ENCODE results near the gene FABP1. TPM values are rescaled to one million over a fixed set of nuclear protein-coding genes. Genes with fewer than 3 reads are reported as not detected.

FABP1 gene
- polyA plus RNA-seq, 2 of the 4 experiments (the other 2 are of a cell fraction): not detected

- Histone ChIP-seq H3K27ac (no peak overlapping the region), H3K9me3 (no peaks in the 10 kb centered on the region), H3K4me3 (no peak overlapping the region), H3K4me2 (no peak overlapping the region), H3K4me1 (no peaks in the 10 kb centered on the region)
- ATAC-seq (no peak), FAIRE-seq (no peak), DNase-seq (ENCODE audit: low read depth in 1 of 2, low spot score in 1 of 2) (no peak)
- no peak for TF ChIP-seq CEBPB (IDR thresholded peaks at IDR 0.05)
- TF ChIP-seq RFX5 (IDR thresholded peaks at IDR 0.05): no peak
- TF ChIP-seq MAFK (IDR thresholded peaks at IDR 0.05; ENCODE audit: partially characterized antibody): no peak
- no peak for TF ChIP-seq RNF2 (IDR thresholded peaks at IDR 0.05; ENCODE audit: borderline replicate concordance, low read depth)
- TF ChIP-seq, protein P1, sequence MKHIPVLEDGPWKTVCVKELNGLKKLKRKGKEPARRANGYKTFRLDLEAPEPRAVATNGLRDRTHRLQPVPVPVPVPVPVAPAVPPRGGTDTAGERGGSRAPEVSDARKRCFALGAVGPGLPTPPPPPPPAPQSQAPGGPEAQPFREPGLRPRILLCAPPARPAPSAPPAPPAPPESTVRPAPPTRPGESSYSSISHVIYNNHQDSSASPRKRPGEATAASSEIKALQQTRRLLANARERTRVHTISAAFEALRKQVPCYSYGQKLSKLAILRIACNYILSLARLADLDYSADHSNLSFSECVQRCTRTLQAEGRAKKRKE (CRISPR knock-in tag; IDR thresholded peaks at IDR 0.05; ENCODE audit: low read depth): no peak
- TF ChIP-seq BHLHE40 (IDR thresholded peaks at IDR 0.05; ENCODE audit: low read depth, low read length): no peak
- TF ChIP-seq, protein P2, sequence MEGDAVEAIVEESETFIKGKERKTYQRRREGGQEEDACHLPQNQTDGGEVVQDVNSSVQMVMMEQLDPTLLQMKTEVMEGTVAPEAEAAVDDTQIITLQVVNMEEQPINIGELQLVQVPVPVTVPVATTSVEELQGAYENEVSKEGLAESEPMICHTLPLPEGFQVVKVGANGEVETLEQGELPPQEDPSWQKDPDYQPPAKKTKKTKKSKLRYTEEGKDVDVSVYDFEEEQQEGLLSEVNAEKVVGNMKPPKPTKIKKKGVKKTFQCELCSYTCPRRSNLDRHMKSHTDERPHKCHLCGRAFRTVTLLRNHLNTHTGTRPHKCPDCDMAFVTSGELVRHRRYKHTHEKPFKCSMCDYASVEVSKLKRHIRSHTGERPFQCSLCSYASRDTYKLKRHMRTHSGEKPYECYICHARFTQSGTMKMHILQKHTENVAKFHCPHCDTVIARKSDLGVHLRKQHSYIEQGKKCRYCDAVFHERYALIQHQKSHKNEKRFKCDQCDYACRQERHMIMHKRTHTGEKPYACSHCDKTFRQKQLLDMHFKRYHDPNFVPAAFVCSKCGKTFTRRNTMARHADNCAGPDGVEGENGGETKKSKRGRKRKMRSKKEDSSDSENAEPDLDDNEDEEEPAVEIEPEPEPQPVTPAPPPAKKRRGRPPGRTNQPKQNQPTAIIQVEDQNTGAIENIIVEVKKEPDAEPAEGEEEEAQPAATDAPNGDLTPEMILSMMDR (IDR thresholded peaks at IDR 0.05): no peak
- TF ChIP-seq ZNF302 (CRISPR knock-in tag; IDR thresholded peaks at IDR 0.05): no peak
- TF ChIP-seq CBX8 (IDR thresholded peaks at IDR 0.05): no peak
- TF ChIP-seq HDAC2 (IDR thresholded peaks at IDR 0.05): no peak
- TF ChIP-seq HOXB13 (CRISPR knock-in tag; IDR thresholded peaks at IDR 0.05; ENCODE audit: low read depth): no peak
- no peak for TF ChIP-seq ZC3H11A (IDR thresholded peaks at IDR 0.05)
- TF ChIP-seq ZFP36 (IDR thresholded peaks at IDR 0.05; ENCODE audit: borderline replicate concordance, partially characterized antibody): no peak
- TF ChIP-seq RCOR1 (IDR thresholded peaks at IDR 0.05; ENCODE audit: low read depth, low read length): no peak
- no peak for TF ChIP-seq FOSB (CRISPR knock-in tag; IDR thresholded peaks at IDR 0.05)
- TF ChIP-seq KDM5A (IDR thresholded peaks at IDR 0.05): no peak
- CTCF ChIA-PET: interaction anchor here (0.9 to 4.0 kb wide), 3 partner anchors 13 to 78 kb away, joined by 4 to 18 read pairs (median 4); no protein-coding TSS in a partner anchor
- WGBS (ENCODE audit: missing lambda C conversion rate): 80% methylated on average over 1 of the region's 1 CpG
- POLR2A ChIA-PET: no interaction called here
Measured at GRCh38 chr2:88082781-88083180, 45.1 kb downstream of the FABP1 start.

- no peak overlapping the region for H3K4me2 ChIP-seq
- ATAC-seq: no peak
- H3K9me3 ChIP-seq: no peaks in the 10 kb centered on the region
- no peaks in the 10 kb centered on the region for H3K4me1 ChIP-seq
- ChIA-PET CTCF (interaction anchor here (0.9 to 4.0 kb wide), 2 partner anchors 14 to 21 kb away, joined by 4 to 18 read pairs; no protein-coding TSS in a partner anchor), POLR2A (no interaction called here)
- H3K4me3 ChIP-seq: no peak overlapping the region
- no peak overlapping the region for H3K27ac ChIP-seq
- WGBS (ENCODE audit: missing lambda C conversion rate): 41% methylated on average over 4 of the region's 4 CpGs
- TF ChIP-seq HOXA7 (CRISPR knock-in tag; IDR thresholded peaks at IDR 0.05): no peak
- TF ChIP-seq TFCP2L1 (CRISPR knock-in tag; IDR thresholded peaks at IDR 0.05): no peak
- no peak for TF ChIP-seq FOXS1 (CRISPR knock-in tag; IDR thresholded peaks at IDR 0.05)
- TF ChIP-seq RCOR1 (IDR thresholded peaks at IDR 0.05; ENCODE audit: low read depth, low read length): no peak
- TF ChIP-seq E2F6 (IDR thresholded peaks at IDR 0.05; ENCODE audit: borderline replicate concordance, low read depth): no peak
- no peak for TF ChIP-seq POLR2AphosphoS2 (conservative IDR thresholded peaks at IDR 0.05; ENCODE audit: low read length)
- TF ChIP-seq EP300 (IDR thresholded peaks at IDR 0.05): no peak
- TF ChIP-seq JUNB (IDR thresholded peaks at IDR 0.05): no peak
- no peak for TF ChIP-seq HMGXB4 (CRISPR knock-in tag; IDR thresholded peaks at IDR 0.05; ENCODE audit: borderline replicate concordance)
- no peak for TF ChIP-seq NFE2L2 (conservative IDR thresholded peaks at IDR 0.05; ENCODE audit: low read length)
- no peak for TF ChIP-seq CHD2 (IDR thresholded peaks at IDR 0.05; ENCODE audit: low read length, partially characterized antibody)
- TF ChIP-seq FOSL2 (IDR thresholded peaks at IDR 0.05): no peak
- TF ChIP-seq FOSL2 (CRISPR knock-in tag; IDR thresholded peaks at IDR 0.05): no peak
- no peak for TF ChIP-seq KDM1A (IDR thresholded peaks at IDR 0.05; ENCODE audit: low read depth)
- no peak for TF ChIP-seq ZNF302 (CRISPR knock-in tag; IDR thresholded peaks at IDR 0.05)
- TF ChIP-seq ZFP36 (IDR thresholded peaks at IDR 0.05; ENCODE audit: borderline replicate concordance, partially characterized antibody): no peak
- no peak for TF ChIP-seq BCL3 (IDR thresholded peaks at IDR 0.05)
- TF ChIP-seq EHF (CRISPR knock-in tag; IDR thresholded peaks at IDR 0.05): no peak
- TF ChIP-seq HOXB5 (CRISPR knock-in tag; IDR thresholded peaks at IDR 0.05): no peak
- no peak for TF ChIP-seq ESRRA (IDR thresholded peaks at IDR 0.05; ENCODE audit: borderline replicate concordance, low read length)
- DNase-seq (ENCODE audit: low read depth in 1 of 2, low spot score in 1 of 2): no peak
- no peak for FAIRE-seq
Measured at GRCh38 chr2:88081924-88082608, 45.8 kb downstream of the FABP1 start.
